MM.1S (cell line): ENCODE data around the gene KCNK4.

Experiments used
- EZH2 ChIP-seq: fragments of 300-600 bp; sonication (generic); optimal IDR thresholded peaks from 2 replicates; pipeline ENCODE3; 2017; ENCODE audit warnings: low read depth, mild to moderate bottlenecking, antibody characterized with exemption, low read length, mixed read lengths
- EZH2phosphoT487 ChIP-seq: fragments of 300-600 bp; sonication (generic); IDR thresholded peaks from 2 replicates; pipeline ENCODE4 v1.6.1; 2018; ENCODE audit warnings: antibody characterized with exemption, low read length
- TF ChIP-seq, protein P1 (sequence below): fragments of 300-600 bp; sonication (generic); IDR thresholded peaks from 2 replicates; pipeline ENCODE4 v1.5.1; 2016; ENCODE audit warnings: antibody characterized with exemption, low read length, mixed read lengths

DNA sequence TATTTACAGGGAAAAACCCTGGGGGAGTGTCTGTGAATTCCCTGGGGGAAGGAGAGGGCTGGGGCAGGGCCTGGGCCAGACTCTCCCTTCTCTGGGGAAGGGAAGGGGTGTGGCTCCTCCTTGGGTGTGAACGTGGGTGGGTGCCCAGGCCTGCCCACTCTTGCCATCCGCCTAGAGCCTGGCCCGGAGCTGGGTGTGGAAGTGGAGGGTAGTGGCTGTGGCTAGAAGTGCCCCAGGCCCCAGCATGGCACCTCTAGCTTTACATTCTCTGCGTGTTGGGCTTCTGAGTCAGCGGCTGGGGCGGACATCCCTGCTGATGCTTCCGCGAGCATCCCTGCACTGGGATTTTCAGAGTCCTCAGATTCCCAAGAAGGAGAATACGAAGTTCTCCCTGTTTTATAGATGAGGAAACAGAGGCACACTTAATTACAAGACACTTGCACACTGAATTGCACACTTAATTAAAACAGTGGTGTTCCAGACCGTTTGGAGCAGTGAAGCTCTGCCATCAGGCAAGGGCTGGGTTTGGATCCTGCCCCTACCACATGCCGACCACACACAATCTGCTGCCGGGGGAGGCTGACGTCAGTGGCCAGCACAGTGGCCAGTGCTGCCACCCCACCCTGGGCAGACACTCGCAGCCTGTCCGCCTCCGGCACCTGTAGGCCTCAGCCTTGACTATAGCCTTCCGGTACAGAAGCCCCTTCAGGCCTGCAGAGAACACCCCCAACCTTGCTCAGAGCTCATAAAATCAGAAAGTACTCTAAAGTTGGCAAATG is 14.3 kb upstream of the KCNK4 start:
- TF ChIP-seq EZH2: no peak
- TF ChIP-seq, protein P1, sequence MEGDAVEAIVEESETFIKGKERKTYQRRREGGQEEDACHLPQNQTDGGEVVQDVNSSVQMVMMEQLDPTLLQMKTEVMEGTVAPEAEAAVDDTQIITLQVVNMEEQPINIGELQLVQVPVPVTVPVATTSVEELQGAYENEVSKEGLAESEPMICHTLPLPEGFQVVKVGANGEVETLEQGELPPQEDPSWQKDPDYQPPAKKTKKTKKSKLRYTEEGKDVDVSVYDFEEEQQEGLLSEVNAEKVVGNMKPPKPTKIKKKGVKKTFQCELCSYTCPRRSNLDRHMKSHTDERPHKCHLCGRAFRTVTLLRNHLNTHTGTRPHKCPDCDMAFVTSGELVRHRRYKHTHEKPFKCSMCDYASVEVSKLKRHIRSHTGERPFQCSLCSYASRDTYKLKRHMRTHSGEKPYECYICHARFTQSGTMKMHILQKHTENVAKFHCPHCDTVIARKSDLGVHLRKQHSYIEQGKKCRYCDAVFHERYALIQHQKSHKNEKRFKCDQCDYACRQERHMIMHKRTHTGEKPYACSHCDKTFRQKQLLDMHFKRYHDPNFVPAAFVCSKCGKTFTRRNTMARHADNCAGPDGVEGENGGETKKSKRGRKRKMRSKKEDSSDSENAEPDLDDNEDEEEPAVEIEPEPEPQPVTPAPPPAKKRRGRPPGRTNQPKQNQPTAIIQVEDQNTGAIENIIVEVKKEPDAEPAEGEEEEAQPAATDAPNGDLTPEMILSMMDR: no peak
- TF ChIP-seq EZH2phosphoT487: no peak
